HG02571 (cell line): ENCODE results near the gene SOX8.

Source experiments
- ATAC-seq: cut with Tn5 transposase; IDR thresholded peaks from one replicate; pipeline ENCODE4 v1.9.1; 2021; ENCODE audit warnings: mild to moderate bottlenecking, moderate library complexity; ENCODE audit not compliant: unreplicated experiment

Gene SOX8

GRCh38 chr16:985646-986400, 4.3 kb downstream of the SOX8 start:
- ATAC-seq = no peak

DNA sequence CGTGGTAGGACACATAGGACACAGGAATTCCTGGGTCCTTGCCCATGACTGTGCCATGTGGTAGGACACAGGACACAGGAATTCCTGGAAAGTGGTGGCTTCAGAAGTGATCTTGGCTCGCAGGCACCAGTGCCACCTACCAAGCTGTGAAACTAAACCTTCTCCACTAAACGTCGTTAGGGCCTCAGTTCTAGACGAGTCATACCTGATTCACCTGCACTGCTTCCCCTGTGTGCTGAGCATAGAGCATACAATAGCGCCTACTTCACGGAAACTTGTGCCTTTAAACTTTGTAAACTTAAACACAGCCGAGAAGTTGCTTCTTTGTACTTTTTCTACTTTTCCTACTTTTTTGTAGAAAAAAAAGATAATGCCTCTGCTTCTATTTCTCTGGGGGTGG, 4.8 kb downstream of the SOX8 start:
- no peak for ATAC-seq

DNA sequence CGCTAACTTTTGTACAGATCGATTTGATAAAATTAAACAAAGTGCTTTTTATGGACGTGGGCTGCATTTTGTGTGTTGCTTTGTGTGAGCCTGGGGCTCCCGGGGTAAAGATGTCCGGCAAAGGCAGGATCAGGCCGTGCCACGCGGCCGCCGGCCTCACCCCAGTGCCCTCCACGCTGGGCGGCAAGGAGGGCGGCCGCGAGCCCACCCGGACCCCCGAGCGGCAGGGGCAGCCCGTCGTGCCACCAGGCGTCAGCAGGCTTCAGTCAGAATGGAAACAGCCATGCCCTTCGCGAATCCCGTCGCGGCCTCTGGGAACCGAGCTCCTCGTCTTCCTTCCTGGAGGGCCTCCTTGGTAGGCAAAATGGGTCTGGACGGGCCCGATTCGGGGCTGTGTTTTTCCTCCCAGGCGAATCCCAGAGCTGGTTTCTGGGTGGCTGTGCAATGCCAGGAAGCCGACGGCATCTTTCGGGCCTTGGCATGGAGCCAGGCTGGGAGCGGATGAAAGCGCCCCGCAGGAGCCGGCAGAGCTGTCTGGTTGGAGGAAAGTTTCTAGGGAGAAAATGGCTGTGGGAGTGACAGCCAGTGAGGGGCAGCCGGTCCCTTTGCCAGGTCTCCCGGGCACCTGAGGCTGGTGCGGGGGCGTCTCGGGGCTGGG, 5.5 kb downstream of the SOX8 start:
- ATAC-seq = no peak

DNA sequence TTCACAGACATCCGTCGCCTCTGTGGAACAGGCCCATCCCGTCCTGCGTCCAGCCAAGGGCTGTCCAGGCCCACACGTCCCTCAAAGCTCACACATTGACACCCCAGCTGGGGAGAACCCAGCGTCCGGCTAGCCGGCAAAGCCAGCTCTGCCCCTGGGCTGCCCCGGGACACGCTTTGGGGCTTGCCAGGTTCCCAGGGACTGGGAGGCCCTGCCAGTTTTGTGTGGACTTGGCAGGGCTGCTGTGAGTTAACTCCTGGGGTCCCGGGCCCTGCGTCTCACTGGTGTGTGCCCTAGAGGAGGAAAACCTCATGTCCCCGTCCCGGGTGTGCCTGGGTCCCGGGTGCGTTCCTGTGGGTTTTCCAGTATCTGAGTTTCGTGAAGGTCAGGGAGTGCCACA, 6.3 kb downstream of the SOX8 start:
- ATAC-seq = no peak

DNA sequence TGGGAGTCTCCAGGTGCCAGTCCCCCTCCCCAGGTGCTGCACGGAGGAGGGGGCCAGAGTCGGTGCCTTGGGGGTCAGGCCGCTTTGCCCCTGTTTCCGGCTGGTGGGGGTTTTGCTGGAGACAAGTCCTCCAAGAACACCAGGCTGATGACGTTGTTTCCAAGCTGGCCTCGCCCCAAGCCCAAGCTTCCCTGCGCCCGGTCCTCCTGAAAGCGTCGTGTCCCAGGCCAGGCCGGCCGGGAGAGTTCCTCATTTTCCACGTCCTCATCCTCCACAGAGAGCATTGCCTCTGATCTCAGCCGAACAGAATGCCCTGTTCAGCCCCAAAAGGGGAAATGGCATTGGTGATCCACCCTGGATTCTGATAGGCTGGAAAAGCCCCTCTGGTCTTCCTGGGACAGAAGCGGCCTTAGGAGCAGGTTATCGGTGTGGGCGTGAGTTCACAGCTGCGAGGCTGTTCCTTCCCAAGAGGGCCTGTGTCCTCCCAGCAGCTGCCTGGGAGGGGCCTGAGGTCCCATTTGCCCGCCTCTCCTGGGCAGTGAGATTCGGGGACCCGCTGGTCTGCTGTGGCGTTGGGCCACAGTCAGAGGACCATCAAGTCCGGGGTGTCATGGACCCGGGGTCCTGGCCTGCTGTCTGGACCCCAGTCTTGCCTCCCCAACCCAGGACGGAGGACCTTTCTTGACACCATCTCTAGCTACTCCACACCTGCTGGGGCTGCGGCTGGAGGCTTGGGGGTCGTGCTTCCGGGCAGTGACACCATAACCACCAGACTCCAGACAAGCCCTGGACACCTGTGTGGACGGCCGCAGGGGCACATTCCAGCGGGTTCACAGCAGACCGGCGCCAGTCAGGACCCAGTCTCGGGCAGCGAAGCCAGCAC, 7.1 kb downstream of the SOX8 start:
- no peak for ATAC-seq

DNA sequence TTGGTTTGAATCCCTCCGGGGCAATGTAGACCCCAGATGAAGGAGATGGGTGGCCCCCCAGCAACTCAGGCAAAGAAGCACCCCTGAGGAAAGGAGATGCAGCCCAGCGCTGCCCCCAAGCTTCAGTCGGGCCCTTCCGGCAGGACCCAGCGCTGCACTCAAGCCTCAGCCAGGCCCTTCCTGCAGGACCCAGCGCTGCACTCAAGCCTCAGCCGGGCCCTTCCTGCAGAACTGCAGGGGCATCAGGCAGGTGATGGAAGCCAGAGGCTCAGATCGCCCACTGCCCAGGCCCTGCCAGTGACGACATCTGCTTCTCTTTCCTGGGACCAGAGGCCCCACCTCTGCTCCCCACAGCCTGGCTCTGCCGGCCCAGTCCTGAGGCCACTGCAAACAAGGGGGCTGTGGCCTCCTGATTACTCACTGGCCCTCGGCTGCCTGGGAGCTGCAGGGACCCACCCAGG, 7.8 kb downstream of the SOX8 start:
- no peak for ATAC-seq

DNA sequence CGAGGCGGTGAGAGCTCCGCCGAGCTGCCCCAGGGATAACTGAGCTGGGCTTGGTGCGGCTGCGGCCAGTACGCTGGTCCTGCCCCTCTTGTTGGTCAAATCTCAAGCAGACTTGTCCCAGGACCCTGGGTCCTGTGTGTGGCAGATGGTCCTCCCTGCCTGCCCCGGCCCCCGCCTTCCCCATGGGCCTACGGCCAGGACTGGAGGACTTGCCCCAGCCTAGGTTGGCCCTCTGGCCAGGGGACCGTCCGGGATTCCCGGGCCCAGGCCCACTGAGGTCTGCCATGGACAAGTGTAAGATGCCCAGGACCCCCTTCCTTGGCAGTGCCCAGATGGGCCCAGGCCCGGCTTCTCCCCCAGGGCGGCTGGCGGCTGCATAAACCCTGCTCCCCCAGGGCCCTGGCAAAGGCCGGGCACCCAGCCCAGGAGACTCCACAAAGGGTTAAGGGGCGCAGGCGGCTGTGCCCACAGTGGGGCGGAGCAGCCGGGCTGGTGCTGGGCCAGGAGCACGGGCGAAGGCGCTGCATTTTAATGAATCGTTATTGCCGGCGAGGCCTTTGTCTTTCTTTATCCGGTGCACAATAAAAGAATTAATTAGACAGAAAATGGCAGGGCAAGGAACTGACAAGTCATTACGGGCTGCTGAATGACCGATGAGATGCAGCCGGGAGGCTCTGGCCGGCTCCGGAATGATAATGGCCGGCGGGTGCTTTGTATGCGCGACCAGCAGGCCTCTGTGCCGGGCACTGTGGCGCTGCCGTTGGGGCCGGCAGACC, 9.1 kb downstream of the SOX8 start:
- ATAC-seq = no peak

- ATAC-seq = no peak
These were observed 9.8 kb downstream of the SOX8 start for GRCh38 chr16:991345-991744.

DNA sequence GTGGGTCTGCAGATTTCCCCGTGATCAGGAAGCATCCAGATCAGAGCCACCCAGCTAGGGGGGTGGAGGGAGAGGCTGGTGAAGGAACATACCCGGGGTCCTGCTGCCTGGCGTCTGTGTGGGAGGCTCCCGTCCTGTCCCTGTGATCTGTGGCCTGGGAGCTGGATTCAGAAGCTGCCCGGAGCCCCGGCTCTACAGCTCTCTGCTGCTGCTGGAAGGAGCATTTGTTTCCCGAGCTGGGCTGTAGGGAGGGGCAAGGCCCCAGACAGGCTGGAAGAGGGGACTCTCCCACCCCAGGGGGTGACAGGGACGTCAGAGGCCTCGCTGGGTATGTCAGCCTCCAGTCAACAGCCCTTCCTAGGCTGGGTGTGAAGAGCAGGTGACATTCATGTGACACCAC, 10.2 kb downstream of the SOX8 start:
- ATAC-seq = no peak

GRCh38 chr16:993731-994130, 12.2 kb downstream of the SOX8 start:
- ATAC-seq = no peak

GRCh38 chr16:995087-995486, 13.5 kb downstream of the SOX8 start:
- no peak for ATAC-seq

- no peak for ATAC-seq
These were observed 14.2 kb downstream of the SOX8 start for GRCh38 chr16:995783-996182.

- ATAC-seq = no peak
These were observed 15.1 kb downstream of the SOX8 start for GRCh38 chr16:996681-997080.

DNA sequence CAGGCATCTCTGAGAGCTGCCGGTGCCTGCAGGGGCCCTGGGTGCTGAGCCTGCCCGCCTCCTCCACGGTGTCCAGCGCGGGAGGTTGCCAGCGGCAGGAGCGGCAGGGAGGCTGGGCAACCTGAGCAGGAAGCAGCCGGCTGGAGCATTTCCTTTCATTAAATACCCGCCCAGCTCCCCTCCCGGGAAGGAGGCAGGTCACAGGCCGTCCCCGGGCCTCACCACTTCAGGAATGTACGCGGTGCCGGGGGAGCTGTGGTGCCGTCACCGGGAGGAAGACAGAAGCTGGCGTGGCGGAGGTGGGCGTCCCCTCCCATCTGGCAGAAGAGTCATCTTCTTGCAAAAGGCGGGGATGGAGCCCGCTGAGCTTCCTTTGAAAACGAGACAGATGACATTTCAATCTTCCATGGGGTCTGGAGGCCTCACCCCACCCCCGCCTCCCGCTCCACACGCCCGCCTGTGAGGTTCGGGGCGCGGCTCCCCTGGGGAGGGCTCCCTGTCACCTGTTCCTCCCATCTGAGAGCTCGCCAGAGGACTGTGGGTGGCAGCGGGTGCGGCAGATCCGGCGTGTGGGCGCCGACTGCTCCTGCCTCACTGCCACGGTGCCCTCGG, 16.0 kb downstream of the SOX8 start:
- ATAC-seq = no peak

DNA sequence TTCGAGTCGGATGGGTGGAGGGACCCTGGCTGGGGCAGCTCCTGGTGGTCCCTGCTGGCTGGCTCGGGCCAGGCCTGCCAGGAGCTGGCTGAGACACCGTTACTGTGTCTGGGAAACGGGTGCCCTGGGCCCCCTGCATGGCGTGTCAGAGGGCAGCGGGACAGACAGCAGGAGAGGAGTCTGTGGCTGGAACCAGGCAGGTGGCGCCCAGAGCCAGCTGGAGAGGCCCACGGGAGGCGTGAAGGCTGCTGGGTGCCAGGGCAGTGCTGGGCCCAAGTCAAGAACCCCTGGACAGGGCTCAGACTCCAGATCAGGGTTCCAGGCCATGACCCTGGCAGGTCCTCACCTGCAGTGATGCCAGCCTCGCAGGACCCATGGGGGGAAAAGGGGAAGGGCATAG, 16.6 kb downstream of the SOX8 start:
- no peak for ATAC-seq

- ATAC-seq = no peak
These were observed 17.0 kb downstream of the SOX8 start for GRCh38 chr16:998615-999014.

GRCh38 chr16:999677-1000076, 18.1 kb downstream of the SOX8 start:
- no peak for ATAC-seq

DNA sequence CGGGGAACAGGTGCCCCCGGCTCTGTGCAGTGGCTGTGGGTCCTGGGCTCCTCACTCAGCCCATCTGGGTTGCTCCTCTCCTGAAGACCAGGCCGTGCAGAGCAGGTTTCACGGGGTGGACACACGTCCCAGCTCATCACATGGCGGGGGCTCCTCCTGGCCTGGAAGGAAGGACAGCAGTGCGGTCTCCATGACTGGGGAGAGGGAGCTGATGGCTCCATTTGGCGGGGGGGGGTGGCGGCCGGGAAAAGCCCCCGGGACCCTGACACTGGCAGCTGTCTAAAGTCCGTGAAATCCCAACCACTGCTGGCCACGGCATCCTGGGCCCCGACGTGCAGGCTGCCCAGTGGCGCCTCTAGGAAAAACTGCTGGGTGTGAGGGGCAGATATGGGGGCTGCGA, 19.0 kb downstream of the SOX8 start:
- ATAC-seq = no peak

- no peak for ATAC-seq
These were observed 19.5 kb downstream of the SOX8 start for GRCh38 chr16:1001096-1001495.

- ATAC-seq = no peak
These were observed 21.0 kb downstream of the SOX8 start for GRCh38 chr16:1002399-1003166.
